ENCODE data around the gene KCNK4.

The KCNK4 gene

DNA sequence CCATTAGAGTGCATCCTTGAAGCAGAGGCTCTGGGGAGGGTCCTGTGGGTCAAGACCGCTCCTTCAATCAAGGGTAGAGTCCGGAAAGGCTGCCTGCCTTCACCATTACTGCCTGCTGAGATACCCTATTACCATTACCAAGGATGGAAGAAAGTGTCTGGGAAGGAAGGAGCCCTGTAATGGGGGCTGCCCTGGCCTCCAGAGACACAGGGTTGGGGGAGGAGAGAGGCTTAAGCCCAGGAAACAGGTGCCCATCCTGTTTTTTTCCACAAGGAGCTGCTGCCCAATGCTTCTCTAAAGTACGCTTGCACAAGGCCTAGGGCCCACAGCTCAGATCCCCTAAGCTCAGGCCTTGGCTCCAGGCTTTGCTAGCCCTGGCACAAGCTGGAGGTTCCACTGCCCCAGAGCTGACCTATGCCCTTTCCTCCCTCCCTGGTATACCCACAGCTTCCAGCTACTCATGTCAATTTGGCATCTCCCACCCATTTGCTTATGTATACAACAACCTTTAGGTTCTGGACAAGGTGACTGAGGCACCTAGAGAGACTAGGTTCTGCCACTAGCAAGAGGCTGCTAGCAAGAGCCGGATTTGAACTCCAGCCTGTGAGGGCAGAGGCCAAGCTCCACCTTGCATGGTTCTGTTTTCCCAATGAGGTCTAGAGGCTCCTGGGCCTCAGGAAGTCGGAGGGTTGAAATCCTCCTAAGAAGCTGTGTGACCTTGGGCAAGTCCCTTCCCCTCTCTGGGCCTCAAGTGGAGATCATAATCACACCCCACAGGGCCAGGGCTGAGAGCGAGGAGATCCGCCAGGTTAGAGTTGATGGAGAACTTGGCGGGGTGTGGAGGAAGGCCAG lies 41.3 kb upstream of the KCNK4 start:
- TF ChIP-seq, protein P1, sequence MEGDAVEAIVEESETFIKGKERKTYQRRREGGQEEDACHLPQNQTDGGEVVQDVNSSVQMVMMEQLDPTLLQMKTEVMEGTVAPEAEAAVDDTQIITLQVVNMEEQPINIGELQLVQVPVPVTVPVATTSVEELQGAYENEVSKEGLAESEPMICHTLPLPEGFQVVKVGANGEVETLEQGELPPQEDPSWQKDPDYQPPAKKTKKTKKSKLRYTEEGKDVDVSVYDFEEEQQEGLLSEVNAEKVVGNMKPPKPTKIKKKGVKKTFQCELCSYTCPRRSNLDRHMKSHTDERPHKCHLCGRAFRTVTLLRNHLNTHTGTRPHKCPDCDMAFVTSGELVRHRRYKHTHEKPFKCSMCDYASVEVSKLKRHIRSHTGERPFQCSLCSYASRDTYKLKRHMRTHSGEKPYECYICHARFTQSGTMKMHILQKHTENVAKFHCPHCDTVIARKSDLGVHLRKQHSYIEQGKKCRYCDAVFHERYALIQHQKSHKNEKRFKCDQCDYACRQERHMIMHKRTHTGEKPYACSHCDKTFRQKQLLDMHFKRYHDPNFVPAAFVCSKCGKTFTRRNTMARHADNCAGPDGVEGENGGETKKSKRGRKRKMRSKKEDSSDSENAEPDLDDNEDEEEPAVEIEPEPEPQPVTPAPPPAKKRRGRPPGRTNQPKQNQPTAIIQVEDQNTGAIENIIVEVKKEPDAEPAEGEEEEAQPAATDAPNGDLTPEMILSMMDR (conservative IDR thresholded peaks at IDR 0.05; ENCODE audit: low read length): no peak
- no peak for DNase-seq (ENCODE audit: low read depth)
- no peak overlapping the region for H3K4me3 ChIP-seq (ENCODE audit: low read length)

DNA sequence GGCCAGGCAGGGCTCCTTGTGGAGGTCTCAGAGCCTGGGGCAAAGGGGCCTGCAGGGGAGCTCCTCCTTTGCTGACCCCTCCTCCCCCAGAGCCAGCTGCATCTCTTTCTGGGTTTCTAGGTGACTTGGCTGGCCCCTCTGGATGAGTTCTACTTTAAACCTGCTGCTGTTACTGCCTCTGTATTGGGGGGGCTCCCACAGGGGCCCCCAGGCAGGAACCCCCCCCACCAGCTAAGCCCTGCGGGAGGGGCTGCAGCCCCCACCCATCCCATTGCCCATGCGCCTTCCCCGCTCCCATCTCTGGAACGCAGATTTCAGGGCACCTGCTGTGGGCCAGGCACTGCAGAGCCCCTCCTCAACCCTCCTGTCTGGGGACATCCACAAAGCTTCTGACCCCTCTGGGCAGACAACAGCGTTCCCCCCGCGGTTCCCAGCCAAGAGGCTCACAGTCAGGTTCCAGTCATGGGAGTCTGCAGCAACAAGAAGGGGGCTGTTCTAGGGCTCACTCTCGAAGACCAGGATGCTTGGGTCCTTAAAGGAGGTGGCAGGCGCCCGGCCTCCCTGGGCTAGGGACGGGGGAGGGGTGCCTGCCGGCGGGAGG lies 40.6 kb upstream of the KCNK4 start:
- peak overlapping the region; percentile 67 for H3K4me3 ChIP-seq (ENCODE audit: low read length)
- no peak for DNase-seq (ENCODE audit: low read depth)
- TF ChIP-seq, protein P1 (conservative IDR thresholded peaks at IDR 0.05; ENCODE audit: low read length): no peak

DNA sequence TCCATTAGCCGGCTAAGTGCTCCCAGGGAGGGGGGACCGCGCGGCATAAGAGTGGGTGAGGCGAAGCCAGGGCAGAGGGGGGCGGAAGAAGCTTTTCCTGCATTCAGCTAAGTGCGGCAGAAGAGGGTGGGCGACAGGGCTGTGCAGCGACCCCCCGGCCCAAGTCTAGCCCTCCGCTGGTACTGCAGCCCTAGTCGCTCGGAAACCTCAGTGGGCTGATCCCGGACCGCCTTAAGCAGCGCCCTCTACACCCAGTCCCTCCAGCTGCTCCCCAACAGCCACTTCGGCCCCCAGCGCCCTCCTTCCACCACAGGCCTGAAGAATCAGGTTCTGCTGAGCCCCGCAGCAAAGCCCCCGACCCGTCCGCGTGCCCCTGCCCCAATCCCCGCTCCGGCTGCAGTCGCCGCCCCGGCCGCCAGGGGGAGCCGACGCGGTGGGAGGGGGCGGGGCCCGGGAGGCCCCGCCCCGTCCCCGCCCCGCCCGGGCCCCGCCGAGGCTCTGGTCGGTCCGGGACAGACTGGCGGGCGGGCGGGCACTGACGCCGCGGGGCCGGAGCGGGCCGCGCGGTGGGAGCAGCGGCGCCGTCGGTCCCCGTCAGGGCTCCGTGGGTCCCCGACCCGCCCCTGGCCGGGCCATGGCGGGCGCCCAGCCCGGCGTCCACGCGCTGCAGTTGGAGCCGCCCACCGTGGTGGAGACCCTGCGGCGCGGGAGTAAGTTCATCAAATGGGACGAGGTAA lies 39.9 kb upstream of the KCNK4 start, which contains the start of gene PLCB3:
Gene PLCB3, plus strand, starts transcription at position 515 of the 737 bp plus-strand sequence. Its CDS starts 120 bp downstream, at position 635.
- DNase-seq (ENCODE audit: low read depth): peak; percentile 37
- H3K4me3 ChIP-seq (ENCODE audit: low read length): peak within 1 kb of the TSS; percentile 78
- TF ChIP-seq, protein P1 (conservative IDR thresholded peaks at IDR 0.05; ENCODE audit: low read length): peak; percentile 43

DNA sequence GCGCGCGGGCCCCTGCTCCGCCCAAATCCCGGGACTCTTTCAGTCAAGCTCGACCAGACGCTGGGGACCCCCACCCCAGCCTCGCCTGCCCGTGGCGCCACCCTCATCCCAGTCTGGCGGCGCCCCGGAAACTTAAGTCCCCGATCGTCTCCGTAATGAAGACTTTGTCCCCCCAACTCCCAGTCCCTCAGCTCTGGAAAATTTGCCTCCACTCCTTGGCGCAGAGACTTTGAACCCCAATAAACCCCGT lies 39.4 kb upstream of the KCNK4 start:
- no peak for DNase-seq (ENCODE audit: low read depth)
- TF ChIP-seq, protein P1 (conservative IDR thresholded peaks at IDR 0.05; ENCODE audit: low read length): no peak
- H3K4me3 ChIP-seq (ENCODE audit: low read length): peak overlapping the region; percentile 78

DNA sequence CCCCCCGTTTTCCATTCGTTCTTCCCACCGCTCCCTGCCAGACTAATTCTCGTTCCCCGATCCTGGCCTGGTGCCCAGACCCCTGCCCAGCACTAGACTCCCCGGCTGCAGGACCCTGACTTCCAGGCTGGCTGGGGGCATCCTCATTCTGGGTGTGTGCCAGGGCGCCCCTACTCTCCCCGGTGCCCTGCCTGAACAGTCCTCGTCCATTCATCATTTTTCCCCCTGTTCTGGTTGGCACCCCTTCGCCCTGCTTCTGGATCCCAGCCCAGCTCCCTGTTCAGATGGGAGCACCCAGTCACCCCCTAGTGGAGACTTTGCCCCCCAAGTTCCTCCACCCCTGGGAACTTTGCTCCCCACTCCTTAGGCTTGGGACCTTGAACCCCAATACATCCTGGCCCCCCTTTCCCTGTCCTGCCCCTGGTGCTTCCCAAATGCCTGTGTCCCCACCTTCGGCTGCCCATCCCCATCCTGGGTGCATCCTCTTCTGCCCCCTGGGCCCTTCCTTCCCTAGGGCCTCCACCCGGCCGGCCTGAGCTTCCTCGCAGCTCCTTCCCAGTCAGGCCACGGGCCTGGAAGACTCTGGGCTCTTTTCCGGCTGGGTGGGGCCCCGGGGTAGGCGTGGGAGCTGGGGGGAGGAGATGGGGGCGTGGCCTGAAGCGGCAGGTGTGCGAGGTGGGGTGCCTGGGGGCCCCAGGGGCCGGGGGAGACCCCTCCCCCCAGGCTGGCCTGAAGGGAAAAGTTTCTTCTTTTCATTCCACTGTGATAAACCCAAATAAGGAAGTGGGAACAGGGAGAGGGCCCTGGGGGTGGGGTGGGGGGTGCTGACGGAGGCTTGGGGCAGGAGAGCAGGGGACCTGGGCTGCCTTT lies 38.9 kb upstream of the KCNK4 start:
- peak overlapping the region; percentile 78 for H3K4me3 ChIP-seq (ENCODE audit: low read length)
- DNase-seq (ENCODE audit: low read depth): peak; percentile 34
- TF ChIP-seq, protein P1 (conservative IDR thresholded peaks at IDR 0.05; ENCODE audit: low read length): peak; percentile 54

DNA sequence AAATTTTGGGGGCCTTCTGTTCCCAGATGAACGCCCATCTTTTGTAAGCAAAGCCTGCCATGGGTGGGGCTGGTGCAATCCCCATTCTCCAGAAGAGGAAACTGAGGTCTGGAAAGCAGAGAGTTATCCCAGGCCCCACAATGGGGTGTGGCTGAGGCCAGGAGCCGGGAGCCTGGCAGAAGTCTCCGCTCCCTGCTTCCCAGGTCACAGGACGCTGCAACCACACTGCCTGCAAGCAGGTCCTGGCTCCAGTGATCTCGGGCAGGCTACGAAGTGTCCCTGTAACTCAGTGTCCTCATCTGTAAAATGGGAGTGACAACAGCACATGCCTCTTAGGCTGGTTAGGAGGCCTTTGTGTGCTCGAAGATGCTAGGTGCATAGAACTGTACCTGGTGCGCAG lies 38.1 kb upstream of the KCNK4 start:
- TF ChIP-seq, protein P1 (conservative IDR thresholded peaks at IDR 0.05; ENCODE audit: low read length): no peak

More for the DNA sequence above, 38.1 kb upstream of the KCNK4 start:
- peak overlapping the region; percentile 78 for H3K4me3 ChIP-seq (ENCODE audit: low read length)
- no peak for DNase-seq (ENCODE audit: low read depth)
